ENCODE results near the gene HOPX.
"Not testable (repeated sequence)": the region's sequence is repeated elsewhere in the genome, so short reads cannot be mapped to it uniquely, and the experiment has no call there.

Gene HOPX

GRCh38 chr4:56696056-56696455 is 15.0 kb upstream of the HOPX start:
- TF ChIP-seq, protein P1, sequence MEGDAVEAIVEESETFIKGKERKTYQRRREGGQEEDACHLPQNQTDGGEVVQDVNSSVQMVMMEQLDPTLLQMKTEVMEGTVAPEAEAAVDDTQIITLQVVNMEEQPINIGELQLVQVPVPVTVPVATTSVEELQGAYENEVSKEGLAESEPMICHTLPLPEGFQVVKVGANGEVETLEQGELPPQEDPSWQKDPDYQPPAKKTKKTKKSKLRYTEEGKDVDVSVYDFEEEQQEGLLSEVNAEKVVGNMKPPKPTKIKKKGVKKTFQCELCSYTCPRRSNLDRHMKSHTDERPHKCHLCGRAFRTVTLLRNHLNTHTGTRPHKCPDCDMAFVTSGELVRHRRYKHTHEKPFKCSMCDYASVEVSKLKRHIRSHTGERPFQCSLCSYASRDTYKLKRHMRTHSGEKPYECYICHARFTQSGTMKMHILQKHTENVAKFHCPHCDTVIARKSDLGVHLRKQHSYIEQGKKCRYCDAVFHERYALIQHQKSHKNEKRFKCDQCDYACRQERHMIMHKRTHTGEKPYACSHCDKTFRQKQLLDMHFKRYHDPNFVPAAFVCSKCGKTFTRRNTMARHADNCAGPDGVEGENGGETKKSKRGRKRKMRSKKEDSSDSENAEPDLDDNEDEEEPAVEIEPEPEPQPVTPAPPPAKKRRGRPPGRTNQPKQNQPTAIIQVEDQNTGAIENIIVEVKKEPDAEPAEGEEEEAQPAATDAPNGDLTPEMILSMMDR (IDR thresholded peaks at IDR 0.05; ENCODE audit: low read depth, low read length, poor library complexity, severe bottlenecking), result no peak
- no peak for TF ChIP-seq EZH2phosphoT487 (IDR thresholded peaks at IDR 0.05; ENCODE audit: borderline replicate concordance, low read length)
- Histone ChIP-seq H3K4me2 (ENCODE audit: low read length) (no peak overlapping the region), H3K27ac (ENCODE audit: low read depth, low read length) (no peak overlapping the region), H3K9me2 (replicated peaks; ENCODE audit: control insufficient read depth, low read length) (no peaks in the 10 kb centered on the region), H3K4me3 (ENCODE audit: low read length) (no peak overlapping the region), H3K27me3 (ENCODE audit: control insufficient read depth, low read length) (peaks cover 4% of the 10 kb centered on the region; the same call in 1 of the 2 replicates), H4K20me1 (ENCODE audit: control insufficient read depth, insufficient read depth, low read depth, low read length) (no peaks in the 10 kb centered on the region), H3K36me3 (ENCODE audit: control insufficient read depth, low read length) (no peaks in the 10 kb centered on the region), H3K9me3 (ENCODE audit: control insufficient read depth, insufficient read depth, low read length) (no peaks in the 10 kb centered on the region), H3K79me2 (ENCODE audit: control insufficient read depth, low read length) (no peaks in the 10 kb centered on the region), H3K4me1 (ENCODE audit: control insufficient read depth, low read length) (no peaks in the 10 kb centered on the region), H3F3A (ENCODE audit: control insufficient read depth, insufficient read depth) (no peaks in the 10 kb centered on the region)

- H3K4me3 ChIP-seq (ENCODE audit: low read length); H3K4me1 ChIP-seq (ENCODE audit: control insufficient read depth, low read length); H3F3A ChIP-seq (ENCODE audit: control insufficient read depth, insufficient read depth); H3K27me3 ChIP-seq (ENCODE audit: control insufficient read depth, low read length); H3K36me3 ChIP-seq (ENCODE audit: control insufficient read depth, low read length); H3K9me3 ChIP-seq (ENCODE audit: control insufficient read depth, insufficient read depth, low read length); H3K79me2 ChIP-seq (ENCODE audit: control insufficient read depth, low read length); H3K9me2 ChIP-seq (replicated peaks; ENCODE audit: control insufficient read depth, low read length); H4K20me1 ChIP-seq (ENCODE audit: control insufficient read depth, insufficient read depth, low read depth, low read length); H3K27ac ChIP-seq (ENCODE audit: low read depth, low read length); H3K4me2 ChIP-seq (ENCODE audit: low read length): not testable (repeated sequence)
These were observed 12.4 kb upstream of the HOPX start for GRCh38 chr4:56693476-56693875.

- no peaks in the 10 kb centered on the region; the same call in none of the 2 replicates for H3K27me3 ChIP-seq (ENCODE audit: control insufficient read depth, low read length)
- TF ChIP-seq, protein P1 (IDR thresholded peaks at IDR 0.05; ENCODE audit: low read depth, low read length, poor library complexity, severe bottlenecking), result no peak
- no peak for TF ChIP-seq EZH2phosphoT487 (IDR thresholded peaks at IDR 0.05; ENCODE audit: borderline replicate concordance, low read length)
- H3K27ac ChIP-seq (ENCODE audit: low read depth, low read length), result no peak overlapping the region
- H3F3A ChIP-seq (ENCODE audit: control insufficient read depth, insufficient read depth), result no peaks in the 10 kb centered on the region
- H3K36me3 ChIP-seq (ENCODE audit: control insufficient read depth, low read length), result no peaks in the 10 kb centered on the region
- H3K9me3 ChIP-seq (ENCODE audit: control insufficient read depth, insufficient read depth, low read length), result no peaks in the 10 kb centered on the region
- no peaks in the 10 kb centered on the region for H3K9me2 ChIP-seq (replicated peaks; ENCODE audit: control insufficient read depth, low read length)
- no peak overlapping the region for H3K4me2 ChIP-seq (ENCODE audit: low read length)
- no peaks in the 10 kb centered on the region for H3K79me2 ChIP-seq (ENCODE audit: control insufficient read depth, low read length)
- H3K4me1 ChIP-seq (ENCODE audit: control insufficient read depth, low read length), result no peaks in the 10 kb centered on the region
- no peak overlapping the region for H3K4me3 ChIP-seq (ENCODE audit: low read length)
- no peaks in the 10 kb centered on the region for H4K20me1 ChIP-seq (ENCODE audit: control insufficient read depth, insufficient read depth, low read depth, low read length)
These were observed 11.5 kb upstream of the HOPX start for GRCh38 chr4:56692576-56692975.

GRCh38 chr4:56691425-56691824 is 10.3 kb upstream of the HOPX start:
- TF ChIP-seq, protein P1 (IDR thresholded peaks at IDR 0.05; ENCODE audit: low read depth, low read length, poor library complexity, severe bottlenecking), result no peak
- no peak for TF ChIP-seq EZH2phosphoT487 (IDR thresholded peaks at IDR 0.05; ENCODE audit: borderline replicate concordance, low read length)

More at GRCh38 chr4:56691425-56691824, 10.3 kb upstream of the HOPX start:
- no peaks in the 10 kb centered on the region for H3K9me3 ChIP-seq (ENCODE audit: control insufficient read depth, insufficient read depth, low read length)
- H3K4me2 ChIP-seq (ENCODE audit: low read length), result no peak overlapping the region
- no peaks in the 10 kb centered on the region for H3F3A ChIP-seq (ENCODE audit: control insufficient read depth, insufficient read depth)
- no peaks in the 10 kb centered on the region for H3K36me3 ChIP-seq (ENCODE audit: control insufficient read depth, low read length)
- no peaks in the 10 kb centered on the region for H4K20me1 ChIP-seq (ENCODE audit: control insufficient read depth, insufficient read depth, low read depth, low read length)
- no peak overlapping the region for H3K27ac ChIP-seq (ENCODE audit: low read depth, low read length)
- no peaks in the 10 kb centered on the region for H3K9me2 ChIP-seq (replicated peaks; ENCODE audit: control insufficient read depth, low read length)
- no peaks in the 10 kb centered on the region for H3K79me2 ChIP-seq (ENCODE audit: control insufficient read depth, low read length)
- no peaks in the 10 kb centered on the region for H3K4me1 ChIP-seq (ENCODE audit: control insufficient read depth, low read length)
- H3K27me3 ChIP-seq (ENCODE audit: control insufficient read depth, low read length), result no peaks in the 10 kb centered on the region; the same call in none of the 2 replicates
- no peak overlapping the region for H3K4me3 ChIP-seq (ENCODE audit: low read length)
